ENCODE measurements around the gene FRK. TPM values are rescaled to one million over a fixed set of nuclear protein-coding genes. Genes with fewer than 3 reads are reported as not detected.

The FRK gene
- total RNA-seq, 2 donors from 2014 or later = 0.02 to 0.12 TPM

DNA sequence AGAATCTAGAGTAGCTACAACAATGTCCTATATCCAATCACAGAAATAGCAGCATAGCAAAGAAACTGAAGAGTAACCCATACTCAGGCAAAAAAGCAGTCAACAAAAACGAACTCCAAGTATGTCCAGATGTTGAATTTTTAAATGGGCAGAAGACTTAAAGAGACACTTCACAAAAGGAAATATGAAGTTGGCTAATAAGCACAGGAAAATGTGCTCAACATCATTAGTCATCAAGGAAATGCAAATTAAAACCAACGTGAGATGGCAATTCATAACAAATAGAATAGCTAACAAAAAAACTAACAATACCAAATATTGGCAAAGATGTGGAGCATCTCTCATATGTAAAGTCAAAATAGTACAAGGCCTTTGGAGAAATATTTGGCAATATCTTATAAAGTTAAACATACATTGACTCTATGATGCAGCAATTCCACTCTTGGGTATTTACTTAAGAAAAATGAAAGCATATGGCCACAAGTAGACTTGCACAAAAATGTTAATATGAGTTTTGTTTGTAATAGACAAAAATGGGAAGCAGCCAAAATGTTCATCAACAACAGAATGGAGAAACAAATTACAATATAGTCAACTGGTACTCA is 37.7 kb downstream of the FRK start:
- no peak for DNase-seq (ENCODE audit: low spot score in 2 of 2)
- Mint-ChIP-seq H3K27ac (no peak overlapping the region), H3K9me3 (no peaks in the 10 kb centered on the region), H3K36me3 (no peaks in the 10 kb centered on the region)
- no peak for ATAC-seq

GRCh38 chr6:116020738-116021137 is 40.0 kb downstream of the FRK start:
- DNase-seq (ENCODE audit: low spot score in 2 of 2) = no peak
- Mint-ChIP-seq H3K27ac (no peak overlapping the region), H3K9me3 (no peaks in the 10 kb centered on the region), H3K36me3 (no peaks in the 10 kb centered on the region)
- ATAC-seq = no peak

DNA sequence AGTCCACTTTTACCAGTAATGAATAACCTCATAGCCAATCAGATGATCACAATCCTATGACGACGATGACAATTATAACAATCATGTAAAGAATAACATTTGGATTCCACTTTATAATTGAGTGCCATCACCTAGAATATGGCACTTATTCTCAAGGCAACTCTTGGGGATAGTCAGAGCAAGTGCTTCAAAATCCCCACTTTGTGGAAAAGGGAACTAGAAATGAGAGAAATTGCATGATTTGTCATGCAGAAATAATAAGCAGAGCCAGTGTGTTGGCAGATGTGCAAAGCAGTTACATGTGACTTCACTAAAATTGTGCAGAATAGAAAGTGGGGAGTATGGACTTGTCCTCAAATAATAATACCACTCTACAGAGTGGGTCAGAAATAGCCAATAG is 41.3 kb downstream of the FRK start:
- no peaks in the 10 kb centered on the region for H3K36me3 Mint-ChIP-seq
- no peak overlapping the region for H3K27ac Mint-ChIP-seq
- no peak for ATAC-seq
- H3K9me3 Mint-ChIP-seq = no peaks in the 10 kb centered on the region
- DNase-seq (ENCODE audit: low spot score in 2 of 2) = no peak

DNA sequence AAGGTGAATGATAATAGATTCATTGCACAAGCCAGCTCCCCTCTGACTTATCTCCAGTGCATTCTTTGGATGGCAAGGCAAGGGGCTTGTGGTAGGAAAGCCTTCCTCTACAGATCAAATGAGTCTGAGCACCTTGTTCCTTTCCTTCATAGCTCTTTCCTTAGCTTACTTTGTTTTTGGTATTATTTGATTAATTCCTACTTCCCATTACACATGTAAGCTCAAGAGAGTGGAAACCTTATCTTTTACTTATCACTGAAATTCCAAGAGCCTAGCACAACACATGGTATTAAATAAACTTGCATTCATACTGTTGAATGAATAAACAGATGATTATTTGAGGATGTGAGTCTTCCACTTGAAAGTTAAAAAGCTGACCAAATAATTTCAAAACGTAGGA is 41.7 kb downstream of the FRK start:
- Mint-ChIP-seq H3K27ac (no peak overlapping the region), H3K36me3 (no peaks in the 10 kb centered on the region), H3K9me3 (no peaks in the 10 kb centered on the region)
- ATAC-seq (no peak), DNase-seq (ENCODE audit: low spot score in 2 of 2) (no peak)

DNA sequence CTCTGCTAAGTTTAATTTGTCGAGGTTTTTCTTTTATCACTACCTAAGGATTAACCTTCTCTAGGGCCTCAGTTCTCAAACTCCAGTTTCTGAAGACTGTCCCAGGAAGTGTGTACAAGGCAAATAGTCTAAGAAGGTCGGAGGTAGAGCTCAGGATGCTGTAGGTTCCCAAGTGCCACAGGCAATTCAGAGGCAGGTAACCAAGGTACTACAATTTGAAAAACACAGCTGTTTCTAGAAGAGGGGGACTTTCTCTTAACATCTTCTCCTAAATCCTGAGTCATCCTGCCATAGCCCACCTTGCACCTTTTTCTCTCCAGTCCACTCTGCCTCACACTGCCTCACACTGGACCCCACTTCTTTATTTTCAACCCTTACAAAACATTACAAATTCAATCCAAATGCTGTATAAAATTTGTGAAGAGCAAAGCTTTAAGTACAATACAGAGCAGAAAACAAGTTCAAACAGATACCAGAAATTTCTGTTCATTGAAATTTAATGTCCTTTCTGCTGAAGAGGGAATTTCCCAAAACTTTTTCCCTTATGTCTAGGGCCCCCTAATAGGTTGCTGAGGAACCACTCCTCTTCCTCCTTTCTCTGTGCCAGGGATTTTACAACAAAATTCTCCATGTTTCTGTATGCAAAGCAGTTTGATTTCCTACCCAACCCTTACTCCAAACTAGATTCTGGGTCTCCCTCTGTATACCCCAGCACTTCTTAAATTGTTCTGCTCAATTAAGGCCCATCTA is 43.0 kb downstream of the FRK start:
- Mint-ChIP-seq H3K36me3 (no peaks in the 10 kb centered on the region), H3K9me3 (no peaks in the 10 kb centered on the region), H3K27ac (no peak overlapping the region)
- no peak for DNase-seq (ENCODE audit: low spot score in 2 of 2)
- ATAC-seq = no peak

DNA sequence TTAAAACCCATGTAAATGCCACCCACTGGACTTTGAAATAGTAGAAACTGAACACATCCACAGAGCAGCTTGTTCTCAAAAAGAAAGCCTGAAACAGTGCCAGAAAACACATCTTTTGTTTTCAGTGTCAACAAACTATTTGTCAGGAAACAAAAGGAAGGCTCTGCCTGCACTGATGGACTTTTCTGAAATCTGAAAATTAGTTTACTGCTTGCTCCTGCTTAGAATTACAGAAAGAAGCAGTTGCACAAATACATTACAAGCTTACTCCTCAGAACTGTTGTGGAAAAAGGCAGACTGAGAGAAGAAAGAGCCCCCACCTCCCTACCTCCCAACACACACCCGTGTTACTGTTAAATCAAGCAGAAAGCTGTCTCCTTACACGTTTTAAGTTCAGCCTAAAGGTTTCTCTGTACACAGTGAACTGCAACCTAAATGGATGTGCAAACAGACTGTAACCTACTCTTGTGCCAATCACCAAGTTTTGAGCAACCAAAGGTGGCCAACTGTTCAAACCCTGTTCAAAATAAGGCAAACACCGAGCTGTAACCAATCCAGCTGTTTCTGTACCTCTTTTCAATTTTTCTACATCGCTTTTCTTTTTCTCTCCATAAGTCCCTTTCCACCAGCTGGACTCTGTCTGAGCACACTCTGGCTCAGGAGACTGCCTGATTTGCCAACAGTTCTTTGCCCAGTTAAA is 43.7 kb downstream of the FRK start:
- Mint-ChIP-seq H3K9me3 (no peaks in the 10 kb centered on the region), H3K27ac (no peak overlapping the region), H3K36me3 (no peaks in the 10 kb centered on the region)
- DNase-seq (ENCODE audit: low spot score in 2 of 2) (no peak), ATAC-seq (no peak)

DNA sequence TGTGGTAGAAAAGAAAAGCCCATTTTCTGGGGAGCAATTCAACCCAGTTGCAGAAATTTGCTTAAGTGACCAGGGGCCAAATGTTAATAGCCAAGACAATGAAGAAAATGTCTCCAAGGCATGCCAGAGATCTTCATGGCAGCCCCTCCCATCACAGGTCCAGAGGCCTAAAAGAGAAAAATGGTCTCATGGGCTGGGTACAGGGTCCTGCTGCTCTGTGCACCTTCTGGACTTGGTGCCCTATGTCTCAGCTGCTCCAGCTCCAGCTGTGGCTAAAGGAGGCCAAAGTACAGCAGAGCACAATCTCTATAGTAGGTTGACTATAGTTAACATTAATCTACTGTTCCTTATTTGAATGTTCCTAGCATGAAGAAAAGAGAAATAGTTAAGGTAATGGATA is 44.7 kb downstream of the FRK start:
- DNase-seq (ENCODE audit: low spot score in 2 of 2) (no peak), ATAC-seq (no peak)
- no peak overlapping the region for H3K27ac Mint-ChIP-seq
- H3K9me3 Mint-ChIP-seq = no peaks in the 10 kb centered on the region
- no peaks in the 10 kb centered on the region for H3K36me3 Mint-ChIP-seq

- H3K9me3 Mint-ChIP-seq = no peaks in the 10 kb centered on the region
- ATAC-seq = no peak
These were observed 45.1 kb downstream of the FRK start for GRCh38 chr6:116015561-116015960.

DNA sequence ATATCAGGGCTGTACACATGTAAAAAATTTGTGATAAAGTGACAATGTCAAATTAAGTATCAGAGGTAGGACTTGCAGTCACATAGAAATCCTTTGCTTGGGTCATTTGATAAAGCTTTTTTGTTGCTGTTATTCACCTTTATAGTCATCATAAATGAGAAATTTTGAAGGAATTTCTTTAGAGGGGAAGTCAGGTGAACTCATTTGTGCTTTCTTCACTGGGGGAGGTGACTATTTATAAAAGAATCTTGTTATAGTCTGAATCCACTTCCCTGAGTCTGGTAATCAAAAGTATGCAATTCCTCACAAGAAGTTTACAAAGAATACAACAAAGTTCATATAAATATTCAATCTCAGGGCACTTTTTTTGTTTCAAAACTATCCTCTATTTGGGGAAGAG is 47.7 kb downstream of the FRK start:
- H3K36me3 Mint-ChIP-seq = no peaks in the 10 kb centered on the region
- ATAC-seq (no peak), DNase-seq (ENCODE audit: low spot score in 2 of 2) (no peak)
- H3K27ac Mint-ChIP-seq = no peak overlapping the region
- H3K9me3 Mint-ChIP-seq = no peaks in the 10 kb centered on the region

More at GRCh38 chr6:116015561-116015960, 45.1 kb downstream of the FRK start:
- no peaks in the 10 kb centered on the region for H3K36me3 Mint-ChIP-seq
- no peak for DNase-seq (ENCODE audit: low spot score in 2 of 2)
- no peak overlapping the region for H3K27ac Mint-ChIP-seq

DNA sequence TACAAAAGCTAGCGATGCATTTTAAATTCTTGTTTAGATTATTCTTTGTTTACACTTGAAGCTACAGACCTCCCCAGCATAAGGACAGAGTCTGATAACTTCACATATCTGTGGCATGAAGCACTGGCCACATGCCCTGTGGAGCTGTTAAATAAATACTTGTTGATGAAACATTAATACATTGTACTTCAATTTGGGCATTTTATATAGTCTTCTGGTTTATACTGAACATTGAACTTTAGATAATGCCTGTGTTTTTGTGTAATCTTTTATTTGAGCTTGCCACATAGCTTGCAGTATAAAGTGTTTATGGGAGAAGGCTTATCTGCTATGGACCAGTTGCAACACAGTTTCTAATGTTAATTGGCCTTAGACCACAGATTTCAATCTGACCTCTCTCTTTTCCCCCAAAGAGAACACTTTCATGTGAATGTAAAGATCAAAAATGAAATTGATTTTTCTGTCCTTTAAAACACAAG is 48.2 kb downstream of the FRK start:
- H3K9me3 Mint-ChIP-seq = no peaks in the 10 kb centered on the region
- H3K27ac Mint-ChIP-seq = no peak overlapping the region
- no peak for ATAC-seq
- H3K36me3 Mint-ChIP-seq = no peaks in the 10 kb centered on the region
- DNase-seq (ENCODE audit: low spot score in 2 of 2) = no peak

- peak overlapping the region; percentile 8 to 77 for H3K27ac Mint-ChIP-seq
- DNase-seq (ENCODE audit: low spot score in 2 of 2) (peak in 1 of 2 donors; percentile 51), ATAC-seq (peak; percentile 98)
- no peaks in the 10 kb centered on the region for H3K36me3 Mint-ChIP-seq
- H3K9me3 Mint-ChIP-seq = no peaks in the 10 kb centered on the region
These were observed 49.2 kb downstream of the FRK start for GRCh38 chr6:116011520-116011919.

GRCh38 chr6:116010790-116011401 is 49.8 kb downstream of the FRK start:
- Mint-ChIP-seq H3K36me3 (no peaks in the 10 kb centered on the region), H3K27ac (peak overlapping the region; percentile 8 to 77), H3K9me3 (no peaks in the 10 kb centered on the region)
- DNase-seq (ENCODE audit: low spot score in 2 of 2) = peak in 1 of 2 donors; percentile 44
- ATAC-seq = no peak

DNA sequence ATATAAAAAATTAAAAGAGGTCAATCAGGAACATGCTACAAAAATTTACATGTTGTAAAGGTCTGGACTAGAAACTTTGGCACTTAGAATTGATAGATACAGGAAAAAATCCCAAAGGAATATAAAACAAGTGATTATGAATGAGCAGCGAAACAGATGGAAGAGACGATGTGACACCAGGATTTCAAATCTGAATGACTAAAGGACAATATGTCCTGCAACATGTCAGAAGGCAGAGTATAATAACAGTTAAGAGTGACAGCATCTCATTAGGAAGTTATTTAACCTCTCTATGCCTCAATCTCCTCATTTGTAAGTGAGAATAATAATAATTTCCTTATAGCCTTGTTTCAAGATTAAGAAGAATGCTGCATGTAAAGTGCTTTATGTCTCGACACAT is 50.3 kb downstream of the FRK start:
- H3K27ac Mint-ChIP-seq = no peak overlapping the region
- ATAC-seq = no peak
- no peaks in the 10 kb centered on the region for H3K9me3 Mint-ChIP-seq
- H3K36me3 Mint-ChIP-seq = no peaks in the 10 kb centered on the region
- DNase-seq (ENCODE audit: low spot score in 2 of 2) = no peak

DNA sequence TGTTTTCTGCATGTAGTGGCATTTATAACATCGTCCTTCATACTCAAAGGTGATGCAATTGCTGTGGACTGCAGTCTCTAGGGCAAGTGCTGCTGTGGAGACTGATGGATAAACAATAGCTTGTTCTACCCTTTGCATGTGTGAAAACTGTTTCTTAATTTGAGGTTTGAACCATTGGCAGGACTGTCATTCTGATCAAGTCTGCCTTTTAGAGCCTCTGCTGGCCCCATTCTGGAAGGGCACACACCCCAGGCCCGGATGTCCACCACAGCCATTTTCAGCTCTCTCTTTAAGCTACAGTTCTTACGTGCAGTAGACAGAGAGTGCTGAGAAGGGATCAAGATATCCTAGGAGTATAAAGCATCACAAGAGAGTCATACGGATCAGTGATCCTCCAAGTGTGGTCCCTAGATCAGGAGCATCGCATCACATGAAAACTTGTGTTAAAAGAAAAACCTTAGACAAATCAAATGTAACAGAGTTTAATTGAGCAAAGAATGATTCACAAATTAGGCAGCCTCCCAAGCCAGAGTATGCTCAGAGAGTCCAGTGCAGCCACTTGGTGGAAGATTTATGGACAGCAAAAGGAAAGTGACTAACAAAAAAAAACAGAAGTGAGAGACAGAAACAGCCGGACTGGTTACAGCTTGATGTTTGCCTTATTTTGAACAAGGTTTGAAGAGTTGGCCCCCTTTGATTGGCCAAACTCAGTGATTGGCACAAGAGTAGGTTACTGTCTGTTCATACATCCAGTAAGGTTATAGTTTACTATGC is 52.0 kb downstream of the FRK start:
- Mint-ChIP-seq H3K36me3 (no peaks in the 10 kb centered on the region), H3K27ac (peak overlapping the region in 1 of 2 donors; percentile 20), H3K9me3 (no peaks in the 10 kb centered on the region)
- DNase-seq (ENCODE audit: low spot score in 2 of 2) = no peak
- ATAC-seq = no peak

DNA sequence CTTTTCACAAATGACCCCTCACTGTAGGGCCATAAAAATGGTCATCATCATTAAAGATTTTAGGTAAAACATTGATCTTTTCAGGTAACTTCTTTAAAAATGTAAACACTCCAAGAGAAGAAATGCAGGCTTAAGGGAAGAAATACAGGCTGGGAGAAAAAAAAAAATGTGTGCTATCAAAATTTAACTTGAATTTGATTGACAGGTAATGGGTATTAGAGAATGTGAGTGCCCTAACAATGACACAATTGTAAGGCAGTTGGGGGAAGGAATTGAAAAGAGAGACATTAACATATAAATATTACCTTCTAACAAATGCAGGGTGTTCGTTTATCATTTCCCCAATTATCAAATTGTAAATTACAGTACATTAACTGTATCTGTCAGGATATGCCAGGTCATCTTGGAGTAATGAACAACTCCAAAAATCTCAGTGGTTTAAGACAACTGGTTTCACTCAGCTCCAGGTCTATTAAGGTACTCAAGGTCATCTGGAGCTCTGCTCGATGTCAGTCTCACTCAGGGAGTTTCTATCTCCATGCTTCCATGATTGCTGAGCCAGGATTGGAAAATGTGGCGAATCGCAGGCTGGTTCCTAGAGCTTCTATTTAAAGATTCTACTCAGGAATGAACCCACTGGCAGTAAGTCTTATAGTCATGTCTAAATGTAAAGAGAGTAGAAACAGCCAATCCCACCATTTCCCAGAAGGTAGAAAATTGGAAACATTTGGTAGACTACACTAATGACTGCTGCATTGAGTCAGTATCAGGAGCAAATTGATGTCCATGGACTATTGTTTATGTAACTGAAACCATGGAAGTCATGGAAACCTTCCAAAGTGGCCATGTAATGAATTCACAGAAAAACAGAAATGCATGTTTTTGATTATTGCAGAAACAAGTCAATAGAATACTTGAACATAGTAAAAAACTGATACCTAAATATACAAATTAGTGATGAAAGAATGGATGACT is 55.6 kb downstream of the FRK start:
- no peak overlapping the region for H3K27ac Mint-ChIP-seq
- H3K36me3 Mint-ChIP-seq = no peaks in the 10 kb centered on the region
- no peak for ATAC-seq
- no peaks in the 10 kb centered on the region for H3K9me3 Mint-ChIP-seq
- DNase-seq (ENCODE audit: low spot score in 2 of 2) = no peak

Data from activated naive CD4-positive, alpha-beta T cell treated with anti-CD3 and anti-CD28 coated beads, Interleukin-2, amount 50 U/mL, for 72 hours (primary cell).